HG03469 (cell line): ENCODE results near the gene PHF23.

Experiments used
- ATAC-seq: cut with Tn5 transposase; IDR thresholded peaks from one replicate; pipeline ENCODE4 v1.9.1; 2021; ENCODE audit warnings: mild to moderate bottlenecking, moderate library complexity, moderate number of reproducible peaks; ENCODE audit not compliant: unreplicated experiment

The PHF23 gene

DNA sequence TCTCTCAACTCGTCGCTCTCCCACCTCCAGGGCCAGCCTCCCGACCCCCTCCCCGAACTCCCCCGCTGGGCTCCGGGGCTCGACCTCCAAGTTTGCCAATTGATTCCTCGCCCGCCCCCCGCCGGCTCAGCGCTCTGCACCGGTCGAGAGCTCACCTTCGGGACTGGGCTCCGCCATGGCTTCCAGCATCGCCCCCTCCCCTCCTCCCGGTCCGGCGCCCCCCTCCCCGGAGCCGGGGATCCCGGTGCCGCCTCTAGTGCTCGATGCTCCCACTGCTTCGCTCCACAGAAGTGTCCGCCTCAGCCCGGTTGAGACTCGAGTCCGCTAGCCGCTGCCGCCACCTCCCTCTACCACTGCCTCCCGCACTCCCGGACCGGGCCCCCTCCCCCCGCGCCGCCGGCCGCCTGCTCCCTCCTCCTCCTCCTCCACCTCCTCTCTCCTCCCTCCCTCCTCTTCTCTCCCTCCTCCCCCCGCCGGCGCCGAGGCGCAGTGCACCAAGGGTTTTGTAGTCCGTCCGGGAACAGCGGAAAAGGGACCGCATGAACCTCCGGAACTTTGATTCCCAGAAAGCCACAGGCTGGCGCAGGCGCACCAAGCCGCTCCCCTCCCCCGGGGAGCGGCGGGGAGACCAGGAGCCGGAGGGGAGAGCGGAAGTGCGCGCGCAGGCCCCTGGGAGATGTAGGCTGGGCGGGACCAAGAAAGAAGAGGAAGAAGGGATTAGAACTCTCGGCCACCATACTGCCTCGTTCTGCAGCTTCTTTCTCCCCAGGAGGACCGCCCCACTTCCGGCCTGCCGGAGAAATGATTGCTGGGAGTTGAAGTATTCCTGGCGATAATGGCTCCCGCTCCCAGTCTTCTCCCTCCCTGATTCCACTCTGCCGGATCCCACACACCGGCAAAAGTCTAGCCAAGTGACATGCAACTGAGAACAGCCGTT, at the start of gene PHF23:
Gene PHF23, minus strand, starts transcription at position 367 of the 937 bp plus-strand sequence. Its CDS starts 178 bp downstream, at position 189.
- ATAC-seq = peak; percentile 33

DNA sequence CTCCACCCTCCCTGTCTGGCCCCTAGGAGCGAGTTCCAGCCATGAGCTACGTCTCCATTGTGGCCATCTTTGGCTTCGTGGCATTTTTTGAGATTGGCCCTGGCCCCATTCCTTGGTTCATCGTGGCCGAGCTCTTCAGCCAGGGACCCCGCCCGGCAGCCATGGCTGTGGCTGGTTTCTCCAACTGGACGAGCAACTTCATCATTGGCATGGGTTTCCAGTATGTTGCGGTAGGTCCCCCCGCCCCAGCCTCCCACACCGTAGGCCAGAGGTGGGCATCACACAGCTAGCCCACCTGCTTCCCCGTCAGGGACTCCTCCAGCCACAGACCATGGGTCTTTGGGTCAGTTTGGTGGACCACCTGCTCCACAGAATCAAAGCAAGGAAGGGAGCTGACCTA, 46.4 kb upstream of the PHF23 start:
- no peak for ATAC-seq

DNA sequence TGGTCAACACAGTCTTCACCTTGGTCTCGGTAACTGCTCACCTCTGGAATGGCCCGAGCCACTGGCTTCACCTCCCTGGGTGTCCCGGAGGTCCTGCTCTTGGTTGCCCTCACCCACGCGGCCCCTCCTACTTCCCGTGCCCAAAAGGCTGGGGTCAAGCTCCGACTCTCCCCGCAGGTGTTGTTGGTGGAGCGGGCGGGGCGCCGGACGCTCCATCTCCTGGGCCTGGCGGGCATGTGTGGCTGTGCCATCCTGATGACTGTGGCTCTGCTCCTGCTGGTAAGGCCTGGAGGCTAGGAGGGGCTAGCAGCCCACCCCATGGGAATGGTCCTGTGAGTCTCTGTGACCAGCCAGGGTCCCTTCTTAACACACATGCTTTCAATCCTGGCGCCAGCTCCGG, 45.7 kb upstream of the PHF23 start:
- ATAC-seq = no peak

DNA sequence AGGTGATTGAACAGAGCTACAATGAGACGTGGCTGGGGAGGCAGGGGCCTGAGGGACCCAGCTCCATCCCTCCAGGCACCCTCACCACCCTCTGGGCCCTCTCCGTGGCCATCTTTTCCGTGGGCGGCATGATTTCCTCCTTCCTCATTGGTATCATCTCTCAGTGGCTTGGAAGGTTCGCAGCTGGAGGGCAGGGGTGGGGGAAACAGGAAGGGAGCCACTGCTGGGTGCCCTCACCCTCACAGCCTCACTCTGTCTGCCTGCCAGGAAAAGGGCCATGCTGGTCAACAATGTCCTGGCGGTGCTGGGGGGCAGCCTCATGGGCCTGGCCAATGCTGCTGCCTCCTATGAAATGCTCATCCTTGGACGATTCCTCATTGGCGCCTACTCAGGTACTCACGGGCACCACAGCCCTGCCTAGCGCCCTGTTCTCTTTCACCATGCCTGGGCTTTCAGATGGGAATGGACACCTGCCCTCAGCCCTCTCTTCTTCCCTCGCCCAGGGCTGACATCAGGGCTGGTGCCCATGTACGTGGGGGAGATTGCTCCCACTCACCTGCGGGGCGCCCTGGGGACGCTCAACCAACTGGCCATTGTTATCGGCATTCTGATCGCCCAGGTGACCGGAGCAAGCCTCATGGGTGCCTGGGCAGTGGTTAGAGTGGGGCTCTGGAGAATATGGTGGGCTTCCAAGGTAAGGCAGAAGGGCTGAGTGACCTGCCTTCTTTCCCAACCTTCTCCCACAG, 44.4 kb upstream of the PHF23 start:
- no peak for ATAC-seq

DNA sequence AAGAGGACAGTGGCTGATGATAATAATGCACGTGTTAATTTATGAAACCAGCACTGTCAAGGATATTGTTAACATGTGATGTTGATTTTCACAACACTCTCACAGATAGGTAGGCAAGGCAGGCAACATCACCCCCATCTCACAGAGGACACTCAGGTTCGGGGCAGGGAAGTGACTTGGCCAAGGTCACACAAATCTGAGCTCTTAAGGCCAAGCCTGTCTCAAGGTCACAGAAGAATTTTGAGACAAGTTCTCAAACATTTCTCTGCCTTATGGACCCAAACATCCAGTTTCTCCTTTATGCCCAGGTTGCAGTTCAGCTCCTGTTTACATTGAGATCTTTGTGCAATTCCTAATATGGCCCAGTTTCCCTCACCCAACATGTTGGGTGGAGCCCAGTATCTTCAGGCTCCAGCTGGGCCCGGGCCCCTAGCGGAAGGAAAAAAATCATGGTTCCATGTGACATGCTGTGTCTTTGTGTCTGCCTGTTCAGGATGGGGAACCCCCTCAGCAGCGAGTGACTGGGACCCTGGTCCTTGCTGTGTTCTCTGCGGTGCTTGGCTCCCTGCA, 43.6 kb upstream of the PHF23 start:
- ATAC-seq = no peak

DNA sequence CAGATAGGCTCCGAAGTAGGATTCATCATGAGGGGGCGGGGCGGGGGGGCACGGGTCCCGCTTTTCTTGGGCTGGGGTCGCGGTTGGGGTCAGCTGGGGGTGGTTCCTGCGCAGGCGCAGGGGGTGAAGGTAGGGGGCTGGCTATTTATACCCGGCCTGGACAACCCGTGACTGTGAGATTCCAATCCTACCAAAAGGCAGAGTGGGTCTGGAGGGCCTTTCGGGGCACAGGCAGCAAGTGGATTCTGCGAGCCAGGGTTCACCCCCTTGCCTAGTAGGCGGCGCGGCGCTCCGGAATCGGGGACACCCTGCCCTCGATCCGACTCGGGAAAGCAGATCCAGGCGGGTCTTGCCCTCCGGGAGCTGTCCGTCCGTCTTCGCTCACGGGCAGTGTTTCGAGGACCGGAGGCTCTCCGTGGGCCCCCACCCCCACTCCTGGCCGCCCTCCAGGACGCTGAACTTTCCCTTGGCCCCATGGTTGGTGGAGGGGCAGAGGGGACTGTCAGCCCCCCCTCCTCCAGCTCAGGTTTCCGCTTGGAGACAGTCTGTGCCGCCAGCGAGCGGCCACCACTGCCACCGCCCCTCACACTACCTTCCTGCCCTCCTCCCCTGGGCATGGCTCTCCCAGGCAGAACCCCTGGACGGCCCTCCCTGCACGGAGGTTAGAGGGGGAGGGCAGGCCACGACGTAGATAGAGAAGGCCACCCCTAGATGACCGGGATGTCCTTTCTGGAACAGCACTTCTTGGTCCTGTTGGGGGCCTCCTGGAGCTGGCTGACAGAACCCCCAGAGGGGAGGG, 42.9 kb upstream of the PHF23 start:
- ATAC-seq = no peak

GRCh38 chr17:7281074-7281952, 42.1 kb upstream of the PHF23 start, which contains the start of gene SLC2A4:
Gene SLC2A4 (plus strand): TSS chr17:7281718. CDS start chr17:7281935, 217 bp downstream.
- ATAC-seq = no peak

DNA sequence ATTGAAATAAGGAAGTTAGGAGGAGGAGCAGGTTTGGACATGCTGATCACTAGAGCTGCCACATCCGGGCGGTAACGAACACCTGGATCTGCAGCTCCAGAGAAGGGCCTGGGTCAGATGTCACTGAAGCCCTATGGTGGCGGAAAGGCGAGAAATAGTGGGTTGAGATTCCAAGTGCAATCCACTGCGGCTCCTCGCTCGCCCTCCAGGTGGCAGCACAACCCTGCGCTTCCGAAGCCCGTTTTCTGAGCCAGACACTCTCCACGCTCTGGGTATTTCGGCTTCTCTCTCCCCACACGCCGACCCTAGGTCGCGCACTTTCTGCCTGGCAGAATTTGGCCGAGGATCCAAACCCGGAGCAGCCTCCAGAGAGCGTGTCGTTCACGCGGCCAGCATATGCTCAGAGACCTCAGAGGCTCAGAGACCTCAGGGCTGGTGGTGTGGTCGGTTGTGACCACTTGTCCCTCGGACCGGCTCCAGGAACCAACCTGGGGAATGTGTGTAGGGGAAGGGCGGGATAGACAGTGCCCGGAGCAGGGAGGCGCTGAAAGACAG, 41.3 kb upstream of the PHF23 start:
- ATAC-seq = no peak

DNA sequence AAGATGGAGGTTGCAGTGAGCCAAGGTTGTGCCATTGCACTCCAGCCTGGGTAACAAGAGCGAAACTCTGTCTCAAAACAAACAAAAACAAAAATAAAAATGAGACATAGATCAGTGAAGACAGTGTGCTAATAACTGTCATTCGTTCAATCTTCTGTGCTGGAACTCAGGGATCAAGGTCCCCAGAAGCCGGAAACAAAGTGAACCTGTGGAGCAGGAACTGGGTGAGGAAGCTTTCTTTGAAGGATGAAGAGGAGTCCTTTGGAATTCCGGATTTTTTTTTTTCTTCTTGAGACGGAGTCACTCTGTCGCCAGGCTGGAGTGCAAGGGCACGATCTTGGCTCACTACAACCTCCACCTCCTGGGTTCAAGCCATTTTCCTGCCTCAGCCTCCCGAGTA, 40.2 kb upstream of the PHF23 start:
- no peak for ATAC-seq

DNA sequence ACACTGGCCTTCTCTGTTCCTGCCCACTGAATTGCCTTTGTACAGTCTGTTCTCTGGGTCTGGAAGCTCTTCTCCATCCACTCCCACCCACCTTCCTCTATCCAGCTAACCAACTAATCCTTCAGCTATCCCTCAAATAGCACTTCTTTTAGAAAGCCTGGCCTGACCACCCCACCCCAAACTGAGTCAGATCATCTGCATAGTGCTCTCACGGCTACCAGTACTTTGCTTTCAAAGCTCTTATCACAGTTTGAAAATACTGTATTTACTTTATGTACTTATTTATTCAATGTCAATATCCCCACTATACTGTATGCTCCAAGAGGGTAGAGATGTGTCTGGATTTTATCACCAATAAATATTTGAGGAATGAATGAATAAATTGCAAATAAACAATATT, 27.5 kb upstream of the PHF23 start:
- no peak for ATAC-seq

GRCh38 chr17:7263801-7264078, 24.5 kb upstream of the PHF23 start:
- no peak for ATAC-seq

- no peak for ATAC-seq
Observed at GRCh38 chr17:7262935-7263800, 23.9 kb upstream of the PHF23 start.

GRCh38 chr17:7262192-7262934, 23.1 kb upstream of the PHF23 start, which contains the start of gene CLDN7:
Gene CLDN7 (minus strand): TSS chr17:7262478. CDS start chr17:7262043, 435 bp downstream.
- no peak for ATAC-seq

DNA sequence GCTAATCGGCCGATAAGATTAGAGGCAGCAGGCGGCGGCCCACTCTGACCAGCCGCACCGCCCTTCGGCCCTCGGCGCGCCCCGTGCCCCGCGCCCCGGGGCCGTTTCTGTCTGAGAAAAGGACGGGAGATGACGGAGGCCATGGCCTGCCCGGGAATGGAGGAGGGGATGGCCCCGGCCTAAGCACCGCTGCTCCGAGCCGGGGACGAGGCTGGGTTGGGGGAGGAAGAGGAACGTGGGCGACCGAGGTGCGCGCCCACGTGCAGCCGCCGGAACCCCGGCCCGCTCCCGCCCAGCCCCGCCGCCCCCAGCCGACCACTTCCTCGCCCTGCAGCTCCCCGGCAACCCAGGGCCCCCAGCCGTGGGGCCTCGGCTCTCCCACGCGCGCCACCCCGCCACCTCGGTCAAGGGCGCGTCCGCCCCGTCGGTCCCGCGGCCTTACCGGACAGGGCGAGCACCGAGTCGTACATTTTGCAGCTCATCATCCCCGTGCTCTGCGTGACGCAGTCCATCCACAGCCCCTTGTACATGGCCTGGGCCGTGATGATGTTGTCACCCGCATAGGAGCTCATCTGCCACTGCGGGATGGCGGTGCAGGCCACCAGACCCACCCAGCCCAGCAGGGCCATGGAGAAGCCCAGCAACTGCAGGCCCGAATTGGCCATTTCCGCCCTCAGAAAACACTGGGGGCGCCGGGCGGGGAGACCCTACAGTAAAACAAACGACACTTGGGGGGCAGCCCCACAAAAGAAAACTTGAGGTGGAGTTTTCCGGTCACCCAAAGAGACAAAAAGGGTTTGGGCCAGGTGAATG, 22.3 kb upstream of the PHF23 start:
- ATAC-seq = no peak

- no peak for ATAC-seq
Observed at GRCh38 chr17:7260651-7261378, 21.6 kb upstream of the PHF23 start.

- no peak for ATAC-seq
Observed at GRCh38 chr17:7260151-7260550, 20.9 kb upstream of the PHF23 start.

DNA sequence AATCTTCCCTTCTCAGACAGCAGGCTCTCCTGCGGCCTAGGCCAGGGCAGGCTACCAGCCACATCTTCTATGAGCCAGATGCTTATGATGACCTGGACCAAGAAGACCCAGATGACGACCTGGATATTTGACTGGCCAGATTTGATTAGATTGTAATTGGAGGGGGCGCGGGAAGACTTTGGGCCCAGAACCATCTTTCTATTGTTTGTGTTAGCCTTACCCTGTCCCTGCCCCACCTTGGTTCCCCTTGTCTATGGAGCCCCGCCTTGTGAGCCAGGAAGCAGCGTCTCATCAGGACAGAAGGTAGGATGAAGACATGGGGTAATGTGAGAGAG, 20.3 kb upstream of the PHF23 start:
- ATAC-seq = no peak
